ENCODE data around the gene LRRC10B.
"Not testable (repeated sequence)": the region's sequence is repeated elsewhere in the genome, so short reads cannot be mapped to it uniquely, and the experiment has no call there.

Gene LRRC10B

DNA sequence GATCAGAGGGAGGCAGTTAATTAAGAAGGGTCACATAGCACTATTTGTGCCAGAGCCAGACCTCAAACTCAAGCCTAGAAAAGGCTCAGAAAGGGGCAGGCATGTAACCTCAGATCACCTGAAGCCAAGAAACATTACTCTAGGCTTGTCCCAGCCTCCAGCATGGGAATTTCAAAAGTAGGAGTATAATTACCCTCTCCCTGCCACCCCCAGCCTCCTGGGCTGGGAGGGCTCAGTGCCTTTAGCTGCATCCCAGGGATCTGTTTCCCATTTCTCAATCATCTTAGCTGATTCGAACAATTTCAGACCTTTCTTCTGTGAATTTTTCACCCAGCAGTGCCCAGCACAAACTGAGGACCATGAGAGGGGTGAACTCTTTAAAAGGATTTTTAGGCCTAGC, 33.1 kb upstream of the LRRC10B start:
- no peaks in the 10 kb centered on the region for H3K4me1 ChIP-seq (ENCODE audit: low read depth, poor library complexity, severe bottlenecking)

DNA sequence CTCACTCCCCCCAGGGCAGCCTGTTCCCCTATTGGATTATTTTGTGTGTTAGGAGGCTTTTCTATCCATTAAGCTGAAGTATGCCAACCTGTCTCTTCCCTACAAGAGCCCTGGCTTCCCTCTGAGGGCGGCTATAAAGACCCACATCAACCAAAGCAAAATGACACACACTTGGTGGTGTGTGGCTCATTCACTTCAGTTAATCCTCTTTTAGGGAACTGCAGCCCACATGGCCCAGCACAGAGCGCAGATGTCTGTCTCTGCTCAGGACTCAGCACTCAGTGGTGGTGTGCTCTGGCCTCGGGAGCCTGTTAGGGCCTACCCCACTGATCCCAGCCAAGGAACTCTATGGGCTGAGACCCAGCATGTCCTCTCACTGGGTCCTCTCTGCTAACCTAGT, 32.2 kb upstream of the LRRC10B start:
- H3K4me2 ChIP-seq, result no peak overlapping the region
- H3K36me3 ChIP-seq (ENCODE audit: insufficient read depth), result no peaks in the 10 kb centered on the region
- H2AFZ ChIP-seq (ENCODE audit: low read depth), result no peak overlapping the region
- TF ChIP-seq, protein P1, sequence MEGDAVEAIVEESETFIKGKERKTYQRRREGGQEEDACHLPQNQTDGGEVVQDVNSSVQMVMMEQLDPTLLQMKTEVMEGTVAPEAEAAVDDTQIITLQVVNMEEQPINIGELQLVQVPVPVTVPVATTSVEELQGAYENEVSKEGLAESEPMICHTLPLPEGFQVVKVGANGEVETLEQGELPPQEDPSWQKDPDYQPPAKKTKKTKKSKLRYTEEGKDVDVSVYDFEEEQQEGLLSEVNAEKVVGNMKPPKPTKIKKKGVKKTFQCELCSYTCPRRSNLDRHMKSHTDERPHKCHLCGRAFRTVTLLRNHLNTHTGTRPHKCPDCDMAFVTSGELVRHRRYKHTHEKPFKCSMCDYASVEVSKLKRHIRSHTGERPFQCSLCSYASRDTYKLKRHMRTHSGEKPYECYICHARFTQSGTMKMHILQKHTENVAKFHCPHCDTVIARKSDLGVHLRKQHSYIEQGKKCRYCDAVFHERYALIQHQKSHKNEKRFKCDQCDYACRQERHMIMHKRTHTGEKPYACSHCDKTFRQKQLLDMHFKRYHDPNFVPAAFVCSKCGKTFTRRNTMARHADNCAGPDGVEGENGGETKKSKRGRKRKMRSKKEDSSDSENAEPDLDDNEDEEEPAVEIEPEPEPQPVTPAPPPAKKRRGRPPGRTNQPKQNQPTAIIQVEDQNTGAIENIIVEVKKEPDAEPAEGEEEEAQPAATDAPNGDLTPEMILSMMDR (conservative IDR thresholded peaks at IDR 0.05; ENCODE audit: low read depth, low read length), result no peak
- H3K27me3 ChIP-seq (ENCODE audit: insufficient read depth, low read depth), result peaks cover 15% of the 10 kb centered on the region
- H3K27ac ChIP-seq, result no peak overlapping the region
- 0 out of 2 replicates have a peak, but pooled peaks cover 3% of the 10 kb centered on the region for H4K20me1 ChIP-seq (ENCODE audit: insufficient read depth)
- no peaks in the 10 kb centered on the region for H3K79me2 ChIP-seq (ENCODE audit: insufficient read depth, low read depth)
- no peaks in the 10 kb centered on the region for H3K4me1 ChIP-seq (ENCODE audit: low read depth, poor library complexity, severe bottlenecking)
- H3K9ac ChIP-seq, result no peak overlapping the region
- H3K4me3 ChIP-seq (IDR thresholded peaks at IDR 0.05; ENCODE audit: insufficient read depth, low read depth, low read length), result no peak overlapping the region

More for the DNA sequence above, 33.1 kb upstream of the LRRC10B start:
- peaks cover 8% of the 10 kb centered on the region for H3K27me3 ChIP-seq (ENCODE audit: insufficient read depth, low read depth)
- H3K4me2 ChIP-seq, result no peak overlapping the region
- no peak overlapping the region for H3K27ac ChIP-seq
- H3K9ac ChIP-seq, result no peak overlapping the region
- TF ChIP-seq, protein P1 (conservative IDR thresholded peaks at IDR 0.05; ENCODE audit: low read depth, low read length), result no peak
- no peak overlapping the region for H2AFZ ChIP-seq (ENCODE audit: low read depth)
- H3K79me2 ChIP-seq (ENCODE audit: insufficient read depth, low read depth), result no peaks in the 10 kb centered on the region
- H3K36me3 ChIP-seq (ENCODE audit: insufficient read depth), result no peaks in the 10 kb centered on the region
- no peak overlapping the region for H3K4me3 ChIP-seq (IDR thresholded peaks at IDR 0.05; ENCODE audit: insufficient read depth, low read depth, low read length)
- H4K20me1 ChIP-seq (ENCODE audit: insufficient read depth), result 0 out of 2 replicates have a peak, but pooled peaks cover 3% of the 10 kb centered on the region

DNA sequence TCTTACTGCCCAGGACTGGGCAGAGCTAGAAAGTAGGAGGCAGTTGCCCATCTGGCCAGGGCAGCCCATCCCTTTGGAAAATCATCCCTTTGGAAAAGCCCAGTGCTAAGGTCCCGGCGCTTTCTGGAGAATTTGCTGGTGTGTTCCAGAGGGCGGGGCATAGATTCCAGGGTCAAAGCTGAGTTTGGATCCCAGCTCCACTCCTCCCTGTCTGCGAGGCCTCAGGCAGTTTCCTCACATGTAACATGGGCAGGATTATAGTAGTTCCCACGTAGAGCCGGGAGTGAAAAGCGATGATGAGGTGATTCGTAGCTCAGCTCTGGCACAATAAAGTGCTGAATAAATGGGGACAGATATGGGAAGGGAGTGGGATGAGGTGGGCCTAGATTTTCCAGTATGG, 31.4 kb upstream of the LRRC10B start:
- H3K4me2 ChIP-seq, result no peak overlapping the region
- peaks cover 23% of the 10 kb centered on the region for H3K27me3 ChIP-seq (ENCODE audit: insufficient read depth, low read depth)
- no peak overlapping the region for H3K9ac ChIP-seq
- no peak overlapping the region for H3K27ac ChIP-seq
- no peaks in the 10 kb centered on the region for H3K4me1 ChIP-seq (ENCODE audit: low read depth, poor library complexity, severe bottlenecking)
- H3K4me3 ChIP-seq (IDR thresholded peaks at IDR 0.05; ENCODE audit: insufficient read depth, low read depth, low read length), result no peak overlapping the region
- H2AFZ ChIP-seq (ENCODE audit: low read depth), result no peak overlapping the region
- 0 out of 2 replicates have a peak, but pooled peaks cover 3% of the 10 kb centered on the region for H4K20me1 ChIP-seq (ENCODE audit: insufficient read depth)
- TF ChIP-seq, protein P1 (conservative IDR thresholded peaks at IDR 0.05; ENCODE audit: low read depth, low read length), result no peak
- H3K36me3 ChIP-seq (ENCODE audit: insufficient read depth), result no peaks in the 10 kb centered on the region
- no peaks in the 10 kb centered on the region for H3K79me2 ChIP-seq (ENCODE audit: insufficient read depth, low read depth)

DNA sequence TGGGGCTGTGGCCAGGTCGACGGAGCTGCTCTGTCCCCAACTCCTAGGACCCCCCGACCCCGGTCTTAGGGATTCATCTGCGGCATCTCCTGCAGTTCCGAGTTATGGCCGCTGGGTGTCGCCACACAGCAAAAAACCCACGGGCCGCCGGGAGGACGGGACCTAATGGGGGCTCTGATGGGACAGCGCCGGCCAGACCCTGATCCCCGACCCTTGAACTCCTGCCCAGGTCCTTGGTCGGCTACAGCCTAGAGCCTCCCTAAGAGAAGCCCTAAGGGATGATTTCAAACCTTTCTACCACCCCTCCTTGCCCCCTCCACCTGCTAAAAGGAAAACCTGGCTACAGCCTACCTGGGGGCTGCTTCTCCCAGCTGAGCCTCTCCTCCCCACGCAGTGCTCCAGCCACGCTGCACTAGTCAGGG, 30.8 kb upstream of the LRRC10B start:
- H3K36me3 ChIP-seq (ENCODE audit: insufficient read depth), result no peaks in the 10 kb centered on the region
- no peaks in the 10 kb centered on the region for H3K79me2 ChIP-seq (ENCODE audit: insufficient read depth, low read depth)
- H3K4me2 ChIP-seq, result no peak overlapping the region
- H3K4me3 ChIP-seq (IDR thresholded peaks at IDR 0.05; ENCODE audit: insufficient read depth, low read depth, low read length), result no peak overlapping the region
- H3K4me1 ChIP-seq (ENCODE audit: low read depth, poor library complexity, severe bottlenecking), result no peaks in the 10 kb centered on the region
- peaks cover 29% of the 10 kb centered on the region for H3K27me3 ChIP-seq (ENCODE audit: insufficient read depth, low read depth)
- TF ChIP-seq, protein P1 (conservative IDR thresholded peaks at IDR 0.05; ENCODE audit: low read depth, low read length), result peak; percentile 92
- no peak overlapping the region for H2AFZ ChIP-seq (ENCODE audit: low read depth)
- no peak overlapping the region for H3K27ac ChIP-seq
- no peak overlapping the region for H3K9ac ChIP-seq
- 0 out of 2 replicates have a peak, but pooled peaks cover 3% of the 10 kb centered on the region for H4K20me1 ChIP-seq (ENCODE audit: insufficient read depth)

DNA sequence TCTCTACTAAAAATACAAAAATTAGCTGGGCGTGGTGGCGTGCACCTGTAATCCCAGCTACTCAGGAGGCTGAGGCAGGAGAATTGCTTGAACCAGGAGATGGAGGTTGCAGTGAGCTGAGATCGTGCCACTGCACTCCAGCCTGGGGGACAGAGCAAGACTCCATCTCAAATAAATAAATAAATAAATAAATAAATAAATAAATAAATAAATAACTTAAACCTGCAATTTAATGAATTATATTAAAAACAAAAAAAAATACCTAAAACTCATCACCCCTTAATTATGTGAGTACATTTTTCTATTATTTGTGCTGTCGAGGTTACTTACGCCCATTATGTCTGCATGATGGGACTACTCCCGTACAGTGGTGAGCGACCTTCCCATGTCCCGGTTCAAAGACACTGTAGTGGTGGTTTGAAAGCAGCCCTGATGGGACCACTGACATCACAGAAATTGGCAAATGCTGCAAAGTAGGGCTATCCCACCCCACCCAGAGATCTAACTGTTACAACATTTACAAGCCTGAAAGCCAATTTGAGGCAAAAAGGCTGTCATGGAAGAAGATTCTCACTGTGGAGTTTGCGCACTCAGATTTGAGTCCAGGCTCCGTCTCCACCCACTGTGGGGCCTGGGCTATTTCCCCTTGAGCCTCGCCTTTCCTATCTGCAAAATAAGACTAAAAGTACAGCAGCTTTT, 29.0 kb upstream of the LRRC10B start:
- not testable (repeated sequence) for H3K4me3 ChIP-seq (IDR thresholded peaks at IDR 0.05; ENCODE audit: insufficient read depth, low read depth, low read length); H3K4me1 ChIP-seq (ENCODE audit: low read depth, poor library complexity, severe bottlenecking); H2AFZ ChIP-seq (ENCODE audit: low read depth); H3K36me3 ChIP-seq (ENCODE audit: insufficient read depth); H3K9ac ChIP-seq; H4K20me1 ChIP-seq (ENCODE audit: insufficient read depth); H3K4me2 ChIP-seq; H3K79me2 ChIP-seq (ENCODE audit: insufficient read depth, low read depth); H3K27ac ChIP-seq
- peaks cover 43% of the 10 kb centered on the region for H3K27me3 ChIP-seq (ENCODE audit: insufficient read depth, low read depth)
